Fibroblast of lung (primary cell): ENCODE results near the gene NNT.
"Not testable (repeated sequence)": the region's sequence is repeated elsewhere in the genome, so short reads cannot be mapped to it uniquely, and the experiment has no call there.

Source experiments
- CTCF ChIP-seq, 2 donors: IDR thresholded peaks in 1 of 2; conservative IDR thresholded peaks in 1 of 2; 1 replicate in 1 of 2; 2 replicates in 1 of 2; pipeline ENCODE4 v1.5.1; 2011 to 2012; ENCODE audit warnings: low read length in 2 of 2, control low read depth in 1 of 2, inconsistent platforms in 1 of 2, low read depth in 1 of 2, mild to moderate bottlenecking in 1 of 2
- EZH2 ChIP-seq: IDR thresholded peaks from 2 replicates; pipeline ENCODE4 v1.5.1; 2012; ENCODE audit warnings: low read length, control low read depth, mild to moderate bottlenecking; ENCODE audit errors: missing control alignments

- TF ChIP-seq CTCF (conservative IDR thresholded peaks at IDR 0.05 in 1 of 2, IDR thresholded peaks at IDR 0.05 in 1 of 2; ENCODE audit: low read depth in 1 of 2, low read length in 2 of 2); EZH2: not testable (repeated sequence)
Observed at GRCh38 chr5:43719783-43720182, 116.8 kb downstream of the NNT start.
